Thyroid gland (tissue), 4 donors: ENCODE data around the gene DPF1. TPM values are rescaled to one million over a fixed set of nuclear protein-coding genes. Genes with fewer than 3 reads are reported as not detected.

Source experiments
- small RNA-seq: library from RNA; depleted of rRNA; stranded (forward); fragments of <200 nt; gene quantifications from one replicate; pipeline ENCODE3, GENCODE V24; 2016
- total RNA-seq, 4 donors: library from RNA; depleted of rRNA; stranded (reverse); fragments of >200 nt; gene quantifications; one replicate each; pipeline ENCODE4 v1.2.3, GENCODE V29; 2016

Gene DPF1
- total RNA-seq, 4 donors from 2014 or later: not detected

Small RNA genes within 50 kb of the gene (small RNA-seq; reads per million reads assigned to genes)
- not detected for gene RN7SL663P

Other genes with a start within 250 kb of the DPF1 start
- gene PPP1R14A, start 32.2 kb upstream of the DPF1 start, total RNA-seq: 10 to 100 TPM in 1 of 4 donors, 1 to 10 TPM in 3; 2.8 to 11.9 (median 4.3) TPM
- 1,000 to 10,000 TPM in 1 of 4 donors, 100 to 1,000 TPM in 3; 424 to 1,529 (median 712) TPM for gene SPINT2, start 40.4 kb upstream of the DPF1 start, total RNA-seq
- 10 to 100 TPM in 3 of 4 donors, not detected in 1; 16.2 to 26.3 (median 17.2) TPM for gene C19orf33, start 80.0 kb upstream of the DPF1 start, total RNA-seq
- 10 to 100 TPM; 12.9 to 30.9 (median 21.0) TPM for gene YIF1B, start 91.7 kb upstream of the DPF1 start, total RNA-seq
- gene KCNK6, start 95.6 kb upstream of the DPF1 start, total RNA-seq: 1 to 10 TPM in 2 of 4 donors, under 1 TPM in 2; 0.67 to 4.4 (median 1.2) TPM
- 10 to 100 TPM in 3 of 4 donors, 1 to 10 TPM in 1; 6.4 to 27.7 (median 13.3) TPM for gene CATSPERG, start 111.6 kb upstream of the DPF1 start, total RNA-seq
- 100 to 1,000 TPM; 150 to 270 (median 243) TPM for gene PSMD8, start 150.3 kb upstream of the DPF1 start, total RNA-seq
- 1 to 10 TPM in 2 of 4 donors, under 1 TPM in 2; 0.63 to 3.0 (median 1.8) TPM for gene GGN, start 163.8 kb upstream of the DPF1 start, total RNA-seq
- 1 to 10 TPM in 2 of 4 donors, under 1 TPM in 2; 0.44 to 7.1 (median 0.96) TPM for gene SPRED3, start 164.5 kb upstream of the DPF1 start, total RNA-seq
- 10 to 100 TPM; 22.1 to 36.5 (median 23.9) TPM for gene FAM98C, start 178.9 kb upstream of the DPF1 start, total RNA-seq
- gene RASGRP4, start 202.0 kb upstream of the DPF1 start, total RNA-seq: 1 to 10 TPM in 2 of 4 donors, under 1 TPM in 2; 0.89 to 1.7 (median 1.2) TPM
- 1 to 10 TPM in 1 of 4 donors, under 1 TPM in 3; 0.54 to 1.6 (median 0.61) TPM for gene RYR1, start 209.5 kb upstream of the DPF1 start, total RNA-seq